ENCODE results near the gene ABCA1.

- TF ChIP-seq CTCF (conservative IDR thresholded peaks at IDR 0.05; ENCODE audit: low read depth, low read length) (no peak), EZH2 (IDR thresholded peaks at IDR 0.05; ENCODE audit: low read length, unreplicated experiment) (no peak)
These were observed 110.5 kb downstream of the ABCA1 start for GRCh38 chr9:104817437-104817836.

Measured in PC-3 (cell line).